ENCODE results near the gene CALM1.

Gene CALM1

DNA sequence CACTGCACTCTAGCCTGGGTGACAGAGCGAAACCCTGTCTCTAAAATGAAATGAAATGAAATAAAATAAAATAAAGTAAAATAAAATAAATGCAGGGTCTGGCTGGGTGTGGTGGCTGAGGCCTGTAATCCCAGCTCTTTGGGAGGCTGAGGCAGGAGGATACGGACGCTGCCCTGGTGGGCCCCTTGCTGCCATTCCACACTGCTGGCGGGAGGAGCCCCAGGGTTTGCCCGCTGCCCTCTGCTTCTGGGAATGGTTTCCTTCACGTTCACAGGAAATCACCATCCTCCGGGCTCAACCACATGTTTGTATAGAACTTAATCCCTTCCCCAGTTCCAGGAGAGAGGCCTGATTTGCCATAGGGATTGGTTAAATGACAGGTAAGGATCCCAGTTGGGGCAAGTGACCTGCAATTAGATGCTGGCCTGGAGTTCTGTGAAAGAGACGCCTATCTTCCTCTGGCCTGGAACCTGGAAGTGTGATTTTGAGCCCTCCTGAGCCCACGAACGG lies 29.3 kb downstream of the CALM1 start:
- no peaks in the 10 kb centered on the region for H3K36me3 ChIP-seq (replicated peaks)
- in situ Hi-C loops (cut with MboI; ENCODE audit: low sequenced_read_pairs), result no loop called here
- no peak for DNase-seq (ENCODE audit: low spot score in 2 of 2)
- peaks cover 18% of the 10 kb centered on the region for H3K4me1 ChIP-seq
- H3K9me3 ChIP-seq, result peaks cover 2% of the 10 kb centered on the region; the same call in 1 of the 2 replicates
- H3K27me3 ChIP-seq (ENCODE audit: low read depth), result no peaks in the 10 kb centered on the region
- H3K4me3 ChIP-seq, result no peak overlapping the region

GRCh38 chr14:90426663-90427062 lies 29.8 kb downstream of the CALM1 start:
- Histone ChIP-seq H3K4me3 (no peak overlapping the region), H3K27me3 (ENCODE audit: low read depth) (no peaks in the 10 kb centered on the region), H3K36me3 (replicated peaks) (no peaks in the 10 kb centered on the region), H3K4me1 (peaks cover 18% of the 10 kb centered on the region), H3K9me3 (peaks cover 2% of the 10 kb centered on the region; the same call in 1 of the 2 replicates)
- in situ Hi-C loops (cut with MboI; ENCODE audit: low sequenced_read_pairs), result no loop called here
- DNase-seq (ENCODE audit: low spot score in 2 of 2), result no peak

GRCh38 chr14:90427848-90428426 lies 31.1 kb downstream of the CALM1 start:
- Histone ChIP-seq H3K4me3 (no peak overlapping the region), H3K36me3 (replicated peaks) (no peaks in the 10 kb centered on the region), H3K27me3 (ENCODE audit: low read depth) (no peaks in the 10 kb centered on the region), H3K9me3 (peaks cover 2% of the 10 kb centered on the region; the same call in 1 of the 2 replicates), H3K4me1 (peaks cover 18% of the 10 kb centered on the region)
- in situ Hi-C loops (cut with MboI; ENCODE audit: low sequenced_read_pairs), result no loop called here
- no peak for DNase-seq (ENCODE audit: low spot score in 2 of 2)

DNA sequence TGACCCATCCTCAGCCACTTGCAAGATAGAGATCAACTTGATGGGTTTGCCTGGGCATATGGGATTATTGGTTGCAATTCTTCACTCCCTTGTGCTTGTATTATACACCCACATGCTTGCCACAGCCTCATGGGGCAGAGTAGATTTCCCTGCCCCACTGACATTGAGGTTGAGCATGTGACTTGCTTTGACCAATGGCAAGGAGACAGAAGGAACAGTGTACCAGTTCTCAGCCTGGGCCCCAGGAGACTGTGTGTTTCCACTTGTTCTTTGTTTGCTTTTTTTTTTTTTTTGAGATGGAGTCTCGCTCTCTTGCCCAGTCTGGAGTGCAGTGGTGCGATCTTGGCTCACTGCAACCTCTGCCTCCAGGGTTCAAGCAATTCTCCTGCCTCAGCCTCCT lies 31.8 kb downstream of the CALM1 start:
- no peak for DNase-seq (ENCODE audit: low spot score in 2 of 2)
- in situ Hi-C loops (cut with MboI; ENCODE audit: low sequenced_read_pairs), result no loop called here
- H3K9me3 ChIP-seq, result peaks cover 2% of the 10 kb centered on the region; the same call in 1 of the 2 replicates
- no peak overlapping the region for H3K4me3 ChIP-seq
- peaks cover 18% of the 10 kb centered on the region for H3K4me1 ChIP-seq
- no peaks in the 10 kb centered on the region for H3K36me3 ChIP-seq (replicated peaks)
- H3K27me3 ChIP-seq (ENCODE audit: low read depth), result no peaks in the 10 kb centered on the region

GRCh38 chr14:90429236-90429635 lies 32.4 kb downstream of the CALM1 start:
- no peaks in the 10 kb centered on the region for H3K36me3 ChIP-seq (replicated peaks)
- in situ Hi-C loops (cut with MboI; ENCODE audit: low sequenced_read_pairs), result no loop called here
- DNase-seq (ENCODE audit: low spot score in 2 of 2), result no peak
- H3K4me3 ChIP-seq, result no peak overlapping the region
- H3K9me3 ChIP-seq, result peaks cover 2% of the 10 kb centered on the region; the same call in 1 of the 2 replicates
- peaks cover 16% of the 10 kb centered on the region for H3K4me1 ChIP-seq
- no peaks in the 10 kb centered on the region for H3K27me3 ChIP-seq (ENCODE audit: low read depth)

DNA sequence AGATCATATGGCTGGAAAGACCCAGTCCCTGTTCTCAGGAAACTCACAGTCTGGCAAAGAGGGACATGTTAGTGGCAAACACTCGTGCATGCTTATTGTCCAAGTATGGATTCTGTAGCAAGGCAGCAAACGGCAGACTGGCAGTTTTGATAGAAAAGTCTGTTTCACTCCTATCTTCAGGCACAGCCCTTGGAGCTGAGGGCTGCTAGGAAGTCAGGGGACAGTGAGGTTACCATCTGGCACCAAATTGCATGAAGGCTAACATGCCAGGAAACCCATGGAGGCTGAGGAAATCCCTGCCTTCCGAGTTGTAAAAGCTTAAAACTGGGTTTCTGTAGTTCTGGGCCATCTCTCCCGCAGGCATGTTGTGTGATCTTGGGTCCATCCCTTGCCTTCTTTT lies 32.9 kb downstream of the CALM1 start:
- no peaks in the 10 kb centered on the region for H3K27me3 ChIP-seq (ENCODE audit: low read depth)
- no peak for DNase-seq (ENCODE audit: low spot score in 2 of 2)
- in situ Hi-C loops (cut with MboI; ENCODE audit: low sequenced_read_pairs), result no loop called here
- H3K9me3 ChIP-seq, result peaks cover 2% of the 10 kb centered on the region; the same call in 1 of the 2 replicates
- no peaks in the 10 kb centered on the region for H3K36me3 ChIP-seq (replicated peaks)
- no peak overlapping the region for H3K4me3 ChIP-seq
- peaks cover 11% of the 10 kb centered on the region for H3K4me1 ChIP-seq

DNA sequence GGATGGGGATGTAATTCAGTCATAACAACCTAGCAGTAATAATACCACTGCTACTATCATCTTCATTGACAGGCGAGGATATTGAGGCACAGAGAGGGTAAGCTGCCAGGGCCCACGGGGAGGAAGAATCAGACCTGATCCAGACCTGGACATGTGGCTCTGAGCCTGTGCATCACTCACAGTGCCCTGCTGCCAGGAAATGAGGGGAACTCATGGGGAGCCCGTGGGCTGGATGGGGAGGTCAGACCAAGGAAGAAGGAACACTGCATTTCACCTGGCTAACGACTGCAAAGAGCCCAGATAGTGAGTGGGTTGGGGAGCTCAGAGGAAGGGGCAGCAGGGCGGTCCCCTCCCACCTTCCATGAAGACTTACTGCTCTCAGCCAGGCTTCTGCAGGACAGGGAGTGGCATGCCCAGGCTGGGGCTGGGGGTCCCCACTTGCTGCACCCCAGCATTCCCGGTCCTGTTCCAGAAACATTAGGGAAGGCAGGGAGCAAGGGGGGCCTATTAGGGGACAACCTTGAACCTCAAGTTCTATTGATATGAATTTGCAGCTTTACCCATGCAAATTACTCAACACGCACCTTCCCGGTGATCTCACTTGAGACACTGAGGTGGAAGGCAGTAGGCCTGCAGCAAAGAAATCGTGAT lies 37.7 kb downstream of the CALM1 start:
- no peaks in the 10 kb centered on the region for H3K9me3 ChIP-seq
- H3K27me3 ChIP-seq (ENCODE audit: low read depth), result no peaks in the 10 kb centered on the region
- no peaks in the 10 kb centered on the region for H3K4me1 ChIP-seq
- H3K36me3 ChIP-seq (replicated peaks), result no peaks in the 10 kb centered on the region
- no peak for DNase-seq (ENCODE audit: low spot score in 2 of 2)
- no peak overlapping the region for H3K4me3 ChIP-seq
- in situ Hi-C loops (cut with MboI; ENCODE audit: low sequenced_read_pairs), result no loop called here

DNA sequence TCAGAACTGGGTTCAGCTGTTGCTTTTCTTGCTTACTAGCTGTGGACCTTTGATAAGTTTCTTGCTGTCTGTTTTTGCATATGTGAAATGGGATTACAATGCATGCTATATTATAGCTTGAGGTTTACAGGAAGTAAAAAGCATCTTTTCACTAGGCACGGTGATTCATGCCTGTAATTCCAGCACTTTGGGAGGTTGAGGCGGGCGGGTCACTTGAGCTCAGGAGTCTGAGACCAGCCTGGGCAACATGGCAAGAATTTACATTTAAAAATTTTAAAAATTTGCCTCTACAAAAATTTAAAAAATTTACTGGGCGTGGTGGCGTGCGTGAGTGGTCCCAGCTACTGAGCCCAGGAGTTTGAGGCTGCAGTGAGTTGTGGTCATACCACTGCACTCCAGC lies 42.0 kb downstream of the CALM1 start:
- peaks cover 2% of the 10 kb centered on the region; the same call in 1 of the 2 replicates for H3K4me1 ChIP-seq
- no peak for DNase-seq (ENCODE audit: low spot score in 2 of 2)
- no peaks in the 10 kb centered on the region for H3K36me3 ChIP-seq (replicated peaks)
- H3K27me3 ChIP-seq (ENCODE audit: low read depth), result no peaks in the 10 kb centered on the region
- H3K4me3 ChIP-seq, result no peak overlapping the region
- no peaks in the 10 kb centered on the region for H3K9me3 ChIP-seq
- in situ Hi-C loops (cut with MboI; ENCODE audit: low sequenced_read_pairs), result no loop called here

GRCh38 chr14:90440021-90440451 lies 43.2 kb downstream of the CALM1 start:
- Histone ChIP-seq H3K4me3 (no peak overlapping the region), H3K27me3 (ENCODE audit: low read depth) (no peaks in the 10 kb centered on the region), H3K9me3 (no peaks in the 10 kb centered on the region), H3K4me1 (peaks cover 2% of the 10 kb centered on the region; the same call in 1 of the 2 replicates), H3K36me3 (replicated peaks) (no peaks in the 10 kb centered on the region)
- in situ Hi-C loops (cut with MboI; ENCODE audit: low sequenced_read_pairs), result no loop called here
- DNase-seq (ENCODE audit: low spot score in 2 of 2), result peak; percentile 24 to 38

DNA sequence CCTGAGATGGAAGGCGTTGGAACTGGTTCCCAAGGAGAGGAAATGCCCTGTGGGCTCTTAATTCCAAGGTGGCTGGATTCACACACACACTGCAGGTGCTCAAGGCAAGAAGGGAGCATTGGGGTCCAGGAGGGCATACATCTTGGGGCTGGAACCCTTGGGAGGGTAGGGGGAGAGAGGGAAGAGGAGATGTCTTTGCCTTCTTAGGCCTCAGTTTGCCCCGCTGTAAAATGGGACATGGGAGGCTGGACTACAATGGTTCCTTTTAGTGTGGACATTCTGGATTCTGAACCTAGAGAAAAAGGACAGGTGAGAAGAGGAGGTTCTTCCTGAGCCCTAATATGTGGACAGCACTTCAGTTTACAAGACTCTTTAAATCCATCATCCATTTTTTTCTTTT lies 43.8 kb downstream of the CALM1 start:
- Histone ChIP-seq H3K36me3 (replicated peaks) (no peaks in the 10 kb centered on the region), H3K27me3 (ENCODE audit: low read depth) (no peaks in the 10 kb centered on the region), H3K4me1 (peaks cover 2% of the 10 kb centered on the region; the same call in 1 of the 2 replicates), H3K9me3 (no peaks in the 10 kb centered on the region), H3K4me3 (no peak overlapping the region)
- DNase-seq (ENCODE audit: low spot score in 2 of 2), result no peak
- in situ Hi-C loops (cut with MboI; ENCODE audit: low sequenced_read_pairs), result no loop called here

DNA sequence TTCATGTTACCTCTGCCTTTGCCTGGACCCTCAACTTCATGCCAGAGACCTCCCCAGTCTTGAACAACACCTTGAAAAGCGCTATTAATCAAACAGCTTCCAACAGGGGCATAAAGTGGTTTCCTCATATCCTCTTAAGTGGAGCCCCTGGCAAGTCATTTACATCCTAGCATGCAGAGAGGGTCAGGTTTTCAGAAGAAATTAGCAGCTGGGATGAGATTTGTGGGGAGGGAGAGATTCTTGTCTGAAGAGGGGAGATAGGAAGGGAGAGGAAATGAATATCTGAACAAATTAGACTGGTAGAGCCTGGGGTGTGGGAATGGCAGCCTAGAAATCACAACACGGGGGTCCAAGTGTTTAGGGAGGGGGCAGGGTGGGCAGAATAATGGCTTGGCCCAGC lies 45.6 kb downstream of the CALM1 start:
- in situ Hi-C loops (cut with MboI; ENCODE audit: low sequenced_read_pairs), result no loop called here
- Histone ChIP-seq H3K9me3 (no peaks in the 10 kb centered on the region), H3K4me3 (no peak overlapping the region), H3K36me3 (replicated peaks) (no peaks in the 10 kb centered on the region), H3K27me3 (ENCODE audit: low read depth) (no peaks in the 10 kb centered on the region), H3K4me1 (peaks cover 2% of the 10 kb centered on the region; the same call in 1 of the 2 replicates)
- DNase-seq (ENCODE audit: low spot score in 2 of 2), result no peak

- in situ Hi-C loops (cut with MboI; ENCODE audit: low sequenced_read_pairs), result no loop called here
- H3K9me3 ChIP-seq, result peaks cover 3% of the 10 kb centered on the region; the same call in 1 of the 2 replicates
- no peak for DNase-seq (ENCODE audit: low spot score in 2 of 2)
- H3K4me3 ChIP-seq, result no peak overlapping the region
- no peaks in the 10 kb centered on the region for H3K27me3 ChIP-seq (ENCODE audit: low read depth)
- no peaks in the 10 kb centered on the region for H3K36me3 ChIP-seq (replicated peaks)
- H3K4me1 ChIP-seq, result peaks cover 2% of the 10 kb centered on the region; the same call in 1 of the 2 replicates
Measured at GRCh38 chr14:90443161-90444076, 46.6 kb downstream of the CALM1 start.

DNA sequence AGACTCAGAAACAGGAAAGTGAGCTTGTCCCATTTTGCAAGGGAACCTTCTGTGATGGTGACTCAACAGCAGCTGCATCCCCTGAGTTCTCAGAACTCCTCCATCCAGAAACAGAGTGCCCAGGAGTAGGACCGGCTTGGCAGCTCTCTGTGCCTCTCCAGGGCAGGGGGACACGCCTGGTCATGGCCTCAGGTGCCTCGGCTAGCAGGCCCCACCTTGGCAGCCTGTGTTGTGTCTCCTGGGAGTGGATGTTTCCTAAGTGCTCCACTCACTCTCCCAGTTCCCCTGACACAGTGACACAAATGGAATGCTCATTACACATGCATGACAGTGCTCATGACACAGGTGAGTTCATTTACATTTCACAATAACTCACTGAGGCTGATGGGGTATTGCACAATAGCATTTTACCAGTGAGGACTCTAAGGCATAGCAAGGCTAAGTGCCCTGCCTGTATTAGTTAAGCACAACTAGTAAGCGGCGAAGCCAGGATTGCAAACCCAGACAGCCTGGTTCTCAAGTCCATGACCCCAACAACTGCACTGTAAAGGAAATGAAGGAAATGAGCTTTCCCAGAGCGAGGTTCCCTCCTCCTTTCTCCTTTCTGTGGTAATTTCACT lies 47.4 kb downstream of the CALM1 start:
- no peak overlapping the region for H3K4me3 ChIP-seq
- DNase-seq (ENCODE audit: low spot score in 2 of 2), result no peak
- H3K9me3 ChIP-seq, result peaks cover 3% of the 10 kb centered on the region; the same call in 1 of the 2 replicates
- peaks cover 2% of the 10 kb centered on the region; the same call in 1 of the 2 replicates for H3K4me1 ChIP-seq
- no peaks in the 10 kb centered on the region for H3K36me3 ChIP-seq (replicated peaks)
- in situ Hi-C loops (cut with MboI; ENCODE audit: low sequenced_read_pairs), result no loop called here
- no peaks in the 10 kb centered on the region for H3K27me3 ChIP-seq (ENCODE audit: low read depth)
